H4 (cell line): ENCODE measurements around the gene OR6C76. TPM values are rescaled to one million over a fixed set of nuclear protein-coding genes. Genes with fewer than 3 reads are reported as not detected.

Source experiments
- DNase-seq: peaks from one replicate; pipeline ENCODE4 v3.0.0-alpha.2; 2015; ENCODE audit warnings: low spot score
- total RNA-seq: library from RNA; depleted of rRNA; stranded (reverse); fragments of >200 nt; shearing (Covaris generic); gene quantifications from 2 replicates; pipeline ENCODE4 v1.2.3, GENCODE V29; 2014; rRNA removed

The OR6C76 gene
- total RNA-seq, 1 experiment from 2014 or later, result not detected

GRCh38 chr12:55469291-55469690 lies 43.2 kb downstream of the OR6C76 start:
- DNase-seq, result no peak

DNA sequence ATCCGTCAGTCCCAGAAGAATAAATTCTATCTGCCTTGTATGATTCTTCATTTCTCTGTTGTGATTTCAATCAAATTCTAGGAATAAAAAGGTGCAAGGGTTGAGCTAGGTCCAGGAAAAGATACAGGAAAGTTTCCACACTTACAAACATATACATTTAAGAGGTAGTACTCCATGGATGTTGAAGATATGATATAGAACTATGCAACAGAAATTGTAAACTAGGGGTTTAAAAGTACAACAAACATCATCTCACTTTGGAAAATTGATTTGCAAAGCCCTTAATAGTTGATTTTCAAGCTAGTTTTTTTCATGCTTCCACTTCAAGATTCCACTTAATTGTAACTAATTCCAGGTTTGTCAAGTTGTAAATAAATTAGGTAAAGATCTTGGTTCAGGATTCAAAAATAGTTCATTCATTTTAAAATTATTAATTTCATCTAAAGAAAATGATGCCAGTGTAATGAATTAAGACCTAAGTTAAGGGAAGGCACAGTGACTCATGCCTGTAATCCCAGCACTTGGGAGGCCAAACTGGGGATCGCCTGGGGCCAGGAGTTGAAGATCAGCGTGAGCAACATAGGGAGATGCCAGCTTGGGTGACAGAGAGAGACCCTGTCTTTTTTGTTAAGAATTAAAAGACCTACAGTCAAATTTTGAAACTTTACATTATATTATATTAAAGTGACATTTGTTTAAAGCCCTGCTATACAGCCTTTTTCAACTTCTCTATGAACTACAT lies 44.2 kb downstream of the OR6C76 start, which contains the start of gene OR6C70:
OR6C70 (minus strand) TSS at position 51 of the 742 bp plus-strand sequence; CDS start at position 51, 0 bp downstream.
- DNase-seq, result peak; percentile 12

- DNase-seq, result no peak
These were observed 46.2 kb downstream of the OR6C76 start for GRCh38 chr12:55472264-55472663.

Other genes starting within 250 kb of the OR6C76 start
- not detected in 2 replicates for gene OR10A7, start 205.2 kb upstream of the OR6C76 start, total RNA-seq
- not detected in 2 replicates for gene OR6C74, start 181.6 kb upstream of the OR6C76 start, total RNA-seq
- gene OR6C6, start 129.7 kb upstream of the OR6C76 start, total RNA-seq, result not detected in 2 replicates
- gene OR6C1, start 111.9 kb upstream of the OR6C76 start, total RNA-seq, result not detected in 2 replicates
- not detected in 2 replicates for gene OR6C3, start 95.5 kb upstream of the OR6C76 start, total RNA-seq
- not detected in 2 replicates for gene OR6C75, start 63.3 kb upstream of the OR6C76 start, total RNA-seq
- gene OR6C65, start 25.7 kb upstream of the OR6C76 start, total RNA-seq, result not detected in 2 replicates
- not detected in 2 replicates for gene OR6C2, start 17.8 kb downstream of the OR6C76 start, total RNA-seq
- not detected in 2 replicates for gene OR6C70, start 43.9 kb downstream of the OR6C76 start, total RNA-seq
- not detected in 2 replicates for gene OR6C68, start 66.1 kb downstream of the OR6C76 start, total RNA-seq
- gene OR6C4, start 123.3 kb downstream of the OR6C76 start, total RNA-seq, result not detected in 2 replicates
- gene OR2AP1, start 146.2 kb downstream of the OR6C76 start, total RNA-seq, result not detected in 2 replicates
- not detected in 2 replicates for gene OR10P1, start 210.6 kb downstream of the OR6C76 start, total RNA-seq